GM08714 (cell line): ENCODE data around the gene TIMMDC1.
"Not testable (repeated sequence)": the region's sequence is repeated elsewhere in the genome, so short reads cannot be mapped to it uniquely, and the experiment has no call there.

Experiments
- H3K4me3 ChIP-seq: fragments of 200-500 bp; sonication (Bioruptor generic); 2 replicates; pipeline ENCODE4 v1.5.1; 2014; ENCODE audit warnings: mild to moderate bottlenecking, low read length, inconsistent platforms
- ZNF274 ChIP-seq: IDR thresholded peaks from 2 replicates; pipeline ENCODE4 v1.6.1; 2012; ENCODE audit warnings: mild to moderate bottlenecking, low read depth, low read length

Gene TIMMDC1

DNA sequence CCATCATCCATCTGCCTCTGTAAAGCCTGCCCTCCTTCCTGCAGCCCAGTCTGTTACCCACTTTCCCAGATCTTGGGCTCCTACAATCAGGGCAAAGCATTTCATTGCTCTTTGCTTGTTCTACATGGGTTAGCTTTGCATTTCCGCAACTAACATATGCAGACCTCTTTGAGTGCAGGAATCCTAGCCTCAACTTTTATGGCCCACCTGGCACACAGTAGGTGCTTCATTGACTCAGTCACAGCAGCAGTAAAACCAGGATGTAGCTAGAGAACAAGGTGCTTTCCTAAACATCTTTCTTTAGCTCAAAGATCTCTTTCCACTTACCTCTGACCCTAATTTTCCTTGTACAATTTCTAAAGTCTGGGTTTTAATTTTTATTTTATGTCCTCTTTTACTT lies 57.6 kb downstream of the TIMMDC1 start:
- TF ChIP-seq ZNF274 = no peak
- peak overlapping the region; percentile 98 for H3K4me3 ChIP-seq

DNA sequence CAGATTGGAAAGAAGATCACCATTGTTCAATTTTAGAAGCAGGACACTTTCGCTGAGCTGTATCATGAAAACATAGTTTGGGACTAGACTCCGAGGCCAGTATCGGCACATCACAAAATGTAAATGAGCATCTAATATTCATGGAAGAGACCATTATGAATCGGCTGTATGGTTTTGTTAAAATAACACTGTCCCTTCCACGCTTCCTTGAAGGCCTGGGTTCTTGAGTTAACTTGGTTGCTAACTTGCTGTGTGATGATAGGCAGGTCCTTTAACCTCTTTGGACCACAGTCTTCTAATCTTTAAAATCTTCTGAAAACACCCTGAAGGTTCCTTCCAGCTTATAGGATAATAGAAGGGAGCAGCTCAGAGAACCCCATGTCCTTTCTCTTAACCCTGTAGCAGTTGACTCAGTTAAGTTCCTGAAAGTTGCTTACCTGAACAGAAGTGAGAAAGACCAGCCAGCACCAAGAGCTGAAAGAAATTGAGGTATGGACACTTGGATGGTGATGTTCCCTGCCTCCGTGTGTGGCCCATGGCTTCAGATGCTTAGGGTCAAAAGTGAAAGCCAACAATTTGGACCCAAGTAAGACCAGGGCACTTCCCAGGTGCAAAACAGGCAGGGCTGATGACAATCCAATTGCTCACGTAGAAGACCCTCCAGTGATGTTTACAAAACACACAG lies 59.0 kb downstream of the TIMMDC1 start:
- no peak for TF ChIP-seq ZNF274
- H3K4me3 ChIP-seq = peak overlapping the region; percentile 98

- no peak for TF ChIP-seq ZNF274
- H3K4me3 ChIP-seq = peak overlapping the region; percentile 98
These were observed 59.5 kb downstream of the TIMMDC1 start for GRCh38 chr3:119557877-119558269.

DNA sequence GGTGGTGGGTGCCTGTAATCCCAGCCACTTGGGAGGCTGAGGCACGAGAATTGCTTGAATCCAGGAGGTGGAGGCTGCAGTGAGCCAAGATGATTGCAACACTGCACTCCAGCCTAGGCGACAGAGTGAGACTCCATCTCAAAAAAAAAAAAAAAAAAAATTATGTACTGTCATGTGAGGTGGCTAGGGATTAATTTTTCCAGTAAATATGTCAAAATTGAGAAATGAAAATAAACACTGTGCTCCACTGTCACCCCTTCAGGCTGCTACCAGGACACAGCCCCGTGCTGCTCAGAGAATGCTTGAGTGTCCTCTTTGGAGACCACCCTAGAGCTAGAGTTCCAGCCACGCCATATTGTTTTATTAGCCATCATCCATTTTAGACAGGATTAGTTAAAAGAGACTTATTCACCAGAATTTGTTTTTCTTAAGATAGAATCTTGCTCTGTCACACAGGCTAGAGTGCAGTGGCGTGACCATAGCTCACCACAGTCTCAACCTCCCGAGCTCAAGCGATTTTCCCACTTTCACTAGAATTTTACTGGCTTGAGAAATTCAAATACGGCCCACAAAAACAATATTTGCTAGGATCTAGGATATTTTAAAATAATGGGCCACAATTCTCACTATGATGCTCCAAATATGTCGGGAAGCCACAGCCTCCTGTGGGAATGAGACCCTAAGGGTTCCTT lies 60.4 kb downstream of the TIMMDC1 start:
- no peak for TF ChIP-seq ZNF274
- H3K4me3 ChIP-seq = peak overlapping the region; percentile 98

DNA sequence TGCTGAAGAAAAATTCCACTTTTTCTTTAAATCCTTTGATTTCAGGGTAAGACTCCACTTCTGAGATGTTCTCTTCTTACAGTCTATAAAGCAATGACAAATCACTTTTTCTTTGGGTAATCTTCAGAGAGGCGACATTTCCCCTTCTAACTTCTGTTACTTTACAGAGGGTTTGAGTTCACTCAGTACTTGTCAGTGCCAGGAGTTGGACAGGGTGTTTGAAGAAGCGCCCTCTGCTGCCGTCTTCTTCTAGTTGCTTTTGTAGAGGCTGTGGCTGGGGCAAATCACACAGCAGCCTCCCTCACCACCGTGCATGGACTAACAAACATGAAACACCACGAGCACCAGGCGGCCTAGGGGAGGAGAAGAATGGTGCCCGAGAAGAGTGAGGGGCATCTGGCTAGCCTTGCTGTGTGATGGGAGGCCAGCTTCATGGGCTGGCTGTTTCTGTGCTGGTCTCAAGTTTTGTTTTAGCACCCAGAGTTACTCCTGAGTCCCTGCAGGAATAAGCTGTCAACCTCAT lies 61.2 kb downstream of the TIMMDC1 start, which contains the start of gene CD80:
Gene CD80 (minus strand): TSS at position 174 of the 523 bp plus-strand sequence. CDS start 1,886 bp downstream, outside the sequence.
- H3K4me3 ChIP-seq = peak within 1 kb of the TSS; percentile 98
- no peak for TF ChIP-seq ZNF274

GRCh38 chr3:119560160-119560559 lies 61.8 kb downstream of the TIMMDC1 start:
- peak overlapping the region; percentile 52 for H3K4me3 ChIP-seq
- TF ChIP-seq ZNF274 = no peak

DNA sequence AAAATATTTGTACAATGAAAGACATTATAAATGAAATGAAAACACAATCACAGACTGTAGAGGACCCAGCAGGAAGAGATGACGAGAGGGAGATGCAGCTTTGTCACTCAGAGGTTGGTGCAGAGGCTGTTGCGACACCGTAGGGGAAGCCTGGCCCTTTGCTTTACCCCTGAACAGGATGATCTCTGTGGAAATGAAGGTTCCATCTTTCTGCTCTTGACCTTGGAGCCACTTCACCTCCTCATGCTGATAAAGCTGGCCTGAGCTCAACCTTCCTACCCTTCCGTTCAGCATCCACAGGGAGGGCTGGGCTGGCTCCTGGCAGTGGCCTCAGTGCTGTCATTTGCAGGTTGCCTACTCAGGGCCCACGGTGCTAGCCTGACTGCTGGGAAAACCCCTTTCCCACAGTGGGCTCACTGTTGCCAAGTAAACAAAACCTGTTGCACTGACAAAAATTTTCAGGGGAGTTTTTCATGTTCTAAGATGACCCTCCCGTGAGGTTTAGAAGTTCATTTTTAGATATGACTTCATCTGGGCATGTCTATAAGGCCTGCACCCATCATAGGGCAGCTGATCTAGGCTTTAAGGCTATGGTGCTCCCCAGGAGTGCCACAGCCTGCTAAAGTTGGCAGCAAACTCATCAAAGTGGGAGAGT lies 64.1 kb downstream of the TIMMDC1 start:
- H3K4me3 ChIP-seq = peak overlapping the region; percentile 23
- no peak for TF ChIP-seq ZNF274

DNA sequence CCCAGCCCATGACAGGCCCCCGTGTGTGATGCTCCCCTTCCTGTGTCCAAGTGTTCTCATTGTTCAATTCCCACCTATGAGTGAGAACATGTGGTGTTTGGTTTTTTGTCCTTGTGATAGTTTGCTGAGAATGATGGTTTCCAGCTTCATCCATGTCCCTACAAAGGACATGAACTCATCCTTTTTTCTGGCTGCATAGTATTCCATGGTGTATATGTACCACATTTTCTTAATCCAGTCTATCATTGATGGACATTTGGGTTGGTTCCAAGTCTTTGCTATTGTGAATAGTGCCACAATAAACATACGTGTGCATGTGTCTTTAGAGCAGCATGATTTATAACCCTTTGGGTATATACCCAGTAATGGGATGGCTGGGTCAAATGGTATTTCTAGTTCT lies 65.0 kb downstream of the TIMMDC1 start:
- H3K4me3 ChIP-seq = not testable (repeated sequence)

GRCh38 chr3:119569156-119569555 lies 70.8 kb downstream of the TIMMDC1 start:
- TF ChIP-seq ZNF274 = no peak
- H3K4me3 ChIP-seq = no peak overlapping the region

- no peak for TF ChIP-seq ZNF274
- H3K4me3 ChIP-seq = peak overlapping the region; percentile 29; the same call in 1 of the 2 replicates
These were observed 71.9 kb downstream of the TIMMDC1 start for GRCh38 chr3:119570229-119570628.

- no peak for TF ChIP-seq ZNF274
- no peak overlapping the region for H3K4me3 ChIP-seq
These were observed 72.9 kb downstream of the TIMMDC1 start for GRCh38 chr3:119571230-119571629.

DNA sequence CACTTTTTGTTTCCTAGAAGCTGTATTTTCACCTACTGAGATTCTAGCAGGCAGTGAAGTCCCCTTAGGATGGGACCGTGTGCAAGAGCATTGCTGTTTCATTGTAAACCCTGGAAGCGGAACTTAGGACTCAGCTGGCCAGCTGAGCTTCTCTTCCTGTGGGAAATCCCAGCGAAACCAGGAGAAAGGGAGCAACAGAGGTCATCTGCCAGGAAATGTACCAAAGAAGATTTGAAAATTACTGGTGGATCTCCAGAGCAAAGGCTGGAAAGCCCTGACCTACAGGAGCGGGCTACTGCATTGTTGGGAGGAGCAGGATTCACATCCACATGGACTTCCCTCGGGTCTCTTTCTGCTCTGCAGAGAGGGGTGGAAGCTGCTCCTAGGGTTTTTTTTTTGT lies 73.3 kb downstream of the TIMMDC1 start:
- TF ChIP-seq ZNF274 = no peak
- no peak overlapping the region for H3K4me3 ChIP-seq
